SU-DHL-6 (cell line): ENCODE measurements around the gene IL11.

Experiments used
- H2AFZ ChIP-seq: fragments of 200-600 bp; sonication (generic); 2 replicates; pipeline ENCODE4 v1.6.1; 2014; ENCODE audit warnings: low read depth, mild to moderate bottlenecking, moderate library complexity, mixed read lengths, antibody characterized with exemption, low read length; ENCODE audit not compliant: severe bottlenecking
- H3F3A ChIP-seq: fragments of 200-600 bp; shearing (Covaris generic); 2 replicates; pipeline ENCODE4 v1.6.0; 2016; ENCODE audit warnings: antibody characterized with exemption, mild to moderate bottlenecking; ENCODE audit not compliant: insufficient read depth
- H3K27ac ChIP-seq: fragments of 200-600 bp; sonication (generic); 2 replicates; pipeline ENCODE4 v1.5.1; 2016; ENCODE audit warnings: low read depth, mild to moderate bottlenecking, low read length, moderate library complexity, mixed read lengths
- H3K27me3 ChIP-seq: fragments of 200-600 bp; sonication (generic), shearing (Covaris generic); 2 replicates; pipeline ENCODE4 v1.6.0; 2014; ENCODE audit warnings: mild to moderate bottlenecking, low read length
- H3K36me3 ChIP-seq: fragments of 200-600 bp; sonication (generic); 2 replicates; pipeline ENCODE4 v1.6.1; 2014; ENCODE audit warnings: mild to moderate bottlenecking, low read length, mixed read lengths
- H3K4me2 ChIP-seq: fragments of 300-600, 200-600 bp; shearing (Covaris generic), sonication (generic); 2 replicates; pipeline ENCODE4 v1.6.0; 2014; ENCODE audit warnings: low read length, low read depth, mild to moderate bottlenecking; ENCODE audit not compliant: poor library complexity, severe bottlenecking
- H3K4me3 ChIP-seq: fragments of 200-600 bp; sonication (generic); 2 replicates; pipeline ENCODE4 v1.5.1; 2014; ENCODE audit warnings: antibody characterized with exemption, low read length, mild to moderate bottlenecking, mixed read lengths; ENCODE audit not compliant: insufficient read depth, poor library complexity, severe bottlenecking
- H3K79me2 ChIP-seq: fragments of 200-600 bp; sonication (generic); 2 replicates; pipeline ENCODE4 v1.6.1; 2014; ENCODE audit warnings: mild to moderate bottlenecking, low read length, moderate library complexity; ENCODE audit not compliant: insufficient read depth
- H3K9ac ChIP-seq: fragments of 200-600 bp; sonication (generic); 2 replicates; pipeline ENCODE4 v1.7.0; 2014; ENCODE audit warnings: mild to moderate bottlenecking, low read length
- H3K9me2 ChIP-seq: fragments of 200-600 bp; sonication (generic); replicated peaks from 2 replicates; pipeline ENCODE4 v1.6.1; 2014; ENCODE audit warnings: low read length; ENCODE audit not compliant: insufficient read depth
- H3K9me3 ChIP-seq: fragments of 200-600 bp; sonication (generic); 2 replicates; pipeline ENCODE4 v1.6.1; 2014; ENCODE audit warnings: low read length, mixed read lengths; ENCODE audit not compliant: insufficient read depth
- H4K20me1 ChIP-seq: fragments of 200-600 bp; sonication (generic); 2 replicates; pipeline ENCODE4 v1.6.1; 2014; ENCODE audit warnings: low read depth, mild to moderate bottlenecking, antibody characterized with exemption, low read length, moderate library complexity, mixed read lengths
- EZH2phosphoT487 ChIP-seq: fragments of 200-600 bp; sonication (generic), shearing (Covaris generic); conservative IDR thresholded peaks from 2 replicates; pipeline ENCODE4 v1.6.1; 2018; ENCODE audit warnings: mild to moderate bottlenecking, antibody characterized with exemption, low read length, moderate library complexity, mixed read lengths
- TF ChIP-seq, protein P1 (sequence below): fragments of 200-600 bp; sonication (generic); IDR thresholded peaks from one replicate; pipeline ENCODE4 v1.5.1; 2017; ENCODE audit warnings: antibody characterized with exemption, mild to moderate bottlenecking, low read length, moderate library complexity; ENCODE audit not compliant: insufficient read depth, poor library complexity, severe bottlenecking

IL11 gene

GRCh38 chr19:55370305-55370988 lies at the start of gene IL11:
Gene IL11, minus strand, starts transcription at chr19:55370463. Its CDS starts 153 bp downstream, at chr19:55370310.
- H3K27me3 ChIP-seq, result no peaks in the 10 kb centered on the region
- H3K27ac ChIP-seq, result no peak within 1 kb of the TSS
- H2AFZ ChIP-seq, result no peak within 1 kb of the TSS
- H3K9me3 ChIP-seq, result no peaks in the 10 kb centered on the region
- no peaks in the 10 kb centered on the region for H3K36me3 ChIP-seq
- no peak for TF ChIP-seq EZH2phosphoT487
- H3K79me2 ChIP-seq, result no peaks in the 10 kb centered on the region
- H3K9me2 ChIP-seq, result no peaks in the 10 kb centered on the region
- H3K4me3 ChIP-seq, result no peak within 1 kb of the TSS
- no peak within 1 kb of the TSS for H3K9ac ChIP-seq
- no peaks in the 10 kb centered on the region for H4K20me1 ChIP-seq
- H3K4me2 ChIP-seq, result no peak within 1 kb of the TSS
- H3F3A ChIP-seq, result no peaks in the 10 kb centered on the region

GRCh38 chr19:55419624-55420236 lies 49.5 kb upstream of the IL11 start:
- Histone ChIP-seq H3F3A (no peaks in the 10 kb centered on the region), H3K27ac (no peak overlapping the region), H3K4me3 (no peak overlapping the region), H2AFZ (no peak overlapping the region), H3K4me2 (no peak overlapping the region), H3K36me3 (no peaks in the 10 kb centered on the region), H3K9ac (no peak overlapping the region), H3K9me3 (0 out of 2 replicates have a peak, but pooled peaks cover 5% of the 10 kb centered on the region), H3K79me2 (no peaks in the 10 kb centered on the region), H4K20me1 (no peaks in the 10 kb centered on the region), H3K27me3 (no peaks in the 10 kb centered on the region), H3K9me2 (no peaks in the 10 kb centered on the region)
- TF ChIP-seq, protein P1, sequence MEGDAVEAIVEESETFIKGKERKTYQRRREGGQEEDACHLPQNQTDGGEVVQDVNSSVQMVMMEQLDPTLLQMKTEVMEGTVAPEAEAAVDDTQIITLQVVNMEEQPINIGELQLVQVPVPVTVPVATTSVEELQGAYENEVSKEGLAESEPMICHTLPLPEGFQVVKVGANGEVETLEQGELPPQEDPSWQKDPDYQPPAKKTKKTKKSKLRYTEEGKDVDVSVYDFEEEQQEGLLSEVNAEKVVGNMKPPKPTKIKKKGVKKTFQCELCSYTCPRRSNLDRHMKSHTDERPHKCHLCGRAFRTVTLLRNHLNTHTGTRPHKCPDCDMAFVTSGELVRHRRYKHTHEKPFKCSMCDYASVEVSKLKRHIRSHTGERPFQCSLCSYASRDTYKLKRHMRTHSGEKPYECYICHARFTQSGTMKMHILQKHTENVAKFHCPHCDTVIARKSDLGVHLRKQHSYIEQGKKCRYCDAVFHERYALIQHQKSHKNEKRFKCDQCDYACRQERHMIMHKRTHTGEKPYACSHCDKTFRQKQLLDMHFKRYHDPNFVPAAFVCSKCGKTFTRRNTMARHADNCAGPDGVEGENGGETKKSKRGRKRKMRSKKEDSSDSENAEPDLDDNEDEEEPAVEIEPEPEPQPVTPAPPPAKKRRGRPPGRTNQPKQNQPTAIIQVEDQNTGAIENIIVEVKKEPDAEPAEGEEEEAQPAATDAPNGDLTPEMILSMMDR, result no peak
- TF ChIP-seq EZH2phosphoT487, result no peak

DNA sequence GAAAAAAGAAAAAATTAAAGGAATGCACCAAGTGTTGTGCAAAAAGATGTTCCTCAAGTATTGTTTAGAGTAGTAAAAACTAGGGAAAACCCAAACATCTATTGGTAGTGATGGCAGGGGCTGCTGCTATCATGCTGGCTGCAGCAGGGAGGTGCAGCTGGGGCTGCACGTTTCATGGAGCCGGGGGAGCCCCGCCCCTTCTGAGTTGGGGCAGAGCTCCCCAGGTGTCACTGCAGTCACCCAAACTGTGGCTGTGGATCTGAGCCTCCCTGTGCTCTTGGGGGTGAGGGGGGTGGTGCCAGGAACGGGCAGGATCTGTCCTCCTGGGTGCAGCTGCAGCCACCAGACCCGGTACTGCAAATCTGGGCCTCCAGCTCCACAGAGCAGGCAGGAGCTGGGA lies 48.8 kb upstream of the IL11 start:
- Histone ChIP-seq H4K20me1 (no peaks in the 10 kb centered on the region), H3K4me2 (no peak overlapping the region), H3K4me3 (no peak overlapping the region), H3K27me3 (no peaks in the 10 kb centered on the region), H3K36me3 (no peaks in the 10 kb centered on the region), H3K9me2 (no peaks in the 10 kb centered on the region), H3K9me3 (0 out of 2 replicates have a peak, but pooled peaks cover 5% of the 10 kb centered on the region), H3K79me2 (no peaks in the 10 kb centered on the region), H3K9ac (no peak overlapping the region), H2AFZ (no peak overlapping the region), H3K27ac (no peak overlapping the region), H3F3A (no peaks in the 10 kb centered on the region)
- TF ChIP-seq, protein P1, result no peak
- TF ChIP-seq EZH2phosphoT487, result no peak

DNA sequence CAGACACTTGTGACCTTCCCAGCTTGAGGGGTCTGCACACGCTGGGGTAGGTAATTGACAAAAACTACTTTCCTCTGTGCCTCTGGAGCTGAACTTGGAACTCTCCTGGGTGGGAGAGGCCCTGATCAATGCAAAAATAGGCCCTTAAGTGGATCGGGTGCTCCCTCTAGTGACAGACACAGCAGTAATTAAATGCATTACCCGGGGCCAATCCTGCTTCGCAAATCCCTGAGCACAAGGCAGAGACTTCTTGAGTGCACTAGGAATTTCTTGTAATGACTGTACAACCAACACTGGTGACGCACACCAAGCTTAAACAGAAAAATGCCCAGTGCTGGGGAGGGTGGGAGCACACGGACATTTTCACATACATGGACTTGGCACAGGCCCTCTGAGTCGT lies 47.9 kb upstream of the IL11 start:
- no peaks in the 10 kb centered on the region for H4K20me1 ChIP-seq
- H3K79me2 ChIP-seq, result no peaks in the 10 kb centered on the region
- no peaks in the 10 kb centered on the region for H3K27me3 ChIP-seq
- H3K27ac ChIP-seq, result no peak overlapping the region
- H3F3A ChIP-seq, result no peaks in the 10 kb centered on the region
- 0 out of 2 replicates have a peak, but pooled peaks cover 5% of the 10 kb centered on the region for H3K9me3 ChIP-seq
- TF ChIP-seq, protein P1, result peak; percentile 54
- TF ChIP-seq EZH2phosphoT487, result no peak
- no peak overlapping the region for H2AFZ ChIP-seq
- no peak overlapping the region for H3K4me3 ChIP-seq
- no peaks in the 10 kb centered on the region for H3K36me3 ChIP-seq
- no peak overlapping the region for H3K9ac ChIP-seq
- H3K4me2 ChIP-seq, result no peak overlapping the region
- H3K9me2 ChIP-seq, result no peaks in the 10 kb centered on the region
